CD4-positive, alpha-beta T cell treated with Interleukin-1 beta for 1 hour (primary cell): ENCODE results near the gene SLC25A15.
"Not testable (repeated sequence)": the region's sequence is repeated elsewhere in the genome, so short reads cannot be mapped to it uniquely, and the experiment has no call there.

Experiments used
- DNase-seq, 2 donors: peaks; one replicate each; pipeline ENCODE4 v3.0.0-alpha.2; 2020 to 2022

SLC25A15 gene

DNA sequence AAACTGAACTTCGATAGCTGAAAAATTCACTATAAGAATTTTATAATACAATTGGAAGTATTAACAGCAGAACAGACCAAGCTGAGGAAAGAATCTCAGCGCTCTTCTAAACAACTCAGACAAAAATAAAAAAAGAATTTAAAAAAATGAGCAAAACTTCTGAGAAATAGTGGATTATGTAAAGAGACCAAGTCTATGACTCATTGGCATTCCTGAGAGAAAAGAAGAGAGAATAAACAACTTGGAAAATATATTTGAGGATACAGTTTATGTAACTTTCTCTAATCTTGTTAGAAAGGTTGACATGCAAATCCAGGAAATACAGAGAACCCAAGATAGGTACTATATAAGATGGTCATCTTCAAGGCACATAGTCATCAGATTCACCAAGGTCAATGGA is 25.4 kb downstream of the SLC25A15 start:
- DNase-seq, result no peak

DNA sequence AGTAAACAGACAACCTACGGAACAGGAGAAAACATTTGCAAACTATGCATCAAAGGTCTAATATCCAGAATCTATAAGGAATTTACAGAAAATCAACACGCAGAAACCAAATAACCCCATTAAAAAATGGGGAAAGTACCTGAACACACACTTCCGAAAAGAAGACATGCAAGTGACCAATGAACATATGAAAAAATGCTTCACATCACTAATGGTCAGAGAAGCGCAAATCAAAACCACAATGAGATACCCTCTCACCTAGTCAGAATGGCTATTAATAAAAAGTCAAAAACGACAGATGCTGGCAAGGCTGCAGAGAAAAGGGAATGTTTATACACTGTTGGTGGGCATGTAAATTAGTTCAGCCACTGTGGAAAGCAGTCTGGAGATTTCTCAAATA is 29.5 kb downstream of the SLC25A15 start:
- DNase-seq, result no peak

DNA sequence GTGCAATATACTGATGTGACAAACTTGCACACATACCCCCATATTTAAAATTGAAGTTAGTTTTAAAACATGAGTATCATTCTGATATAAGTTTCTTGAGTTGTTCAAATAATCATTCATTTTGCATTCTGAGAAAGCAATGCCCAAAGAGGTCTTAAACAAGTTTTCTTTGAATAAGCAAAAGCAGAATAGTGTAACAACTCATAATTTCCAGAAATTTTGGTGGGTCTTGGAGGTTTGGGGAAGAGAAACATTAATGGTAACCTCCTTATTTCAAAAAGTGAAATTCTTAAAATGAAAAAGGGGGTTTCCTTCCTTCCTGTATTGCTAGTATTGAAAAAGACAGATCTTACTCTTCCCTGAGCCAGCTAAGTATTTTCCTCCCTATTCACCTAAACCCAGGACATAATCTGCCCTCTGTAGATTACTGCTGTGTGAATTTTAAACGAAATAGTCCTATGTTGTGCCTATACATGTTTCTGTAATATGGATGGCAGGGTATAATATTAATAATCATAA is 30.4 kb downstream of the SLC25A15 start:
- DNase-seq, result no peak

DNA sequence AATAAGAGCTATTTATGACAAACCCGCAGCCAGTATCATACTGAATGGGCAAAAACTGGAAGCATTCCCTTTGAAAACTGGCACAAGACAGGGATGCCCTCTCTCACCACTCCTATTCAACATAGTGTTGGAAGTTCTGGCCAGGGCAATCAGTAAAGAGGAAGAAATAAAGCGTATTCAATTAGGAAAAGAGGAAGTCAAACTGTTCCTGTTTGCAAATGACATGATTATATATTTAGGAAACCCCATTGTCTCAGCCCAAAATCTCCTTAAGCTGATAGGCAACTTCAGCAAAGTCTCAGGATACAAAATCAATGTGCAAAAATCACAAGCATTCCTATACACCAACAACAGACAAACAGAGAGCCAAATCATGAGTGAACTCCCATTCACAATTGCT is 50.3 kb downstream of the SLC25A15 start:
- not testable (repeated sequence) for DNase-seq

DNA sequence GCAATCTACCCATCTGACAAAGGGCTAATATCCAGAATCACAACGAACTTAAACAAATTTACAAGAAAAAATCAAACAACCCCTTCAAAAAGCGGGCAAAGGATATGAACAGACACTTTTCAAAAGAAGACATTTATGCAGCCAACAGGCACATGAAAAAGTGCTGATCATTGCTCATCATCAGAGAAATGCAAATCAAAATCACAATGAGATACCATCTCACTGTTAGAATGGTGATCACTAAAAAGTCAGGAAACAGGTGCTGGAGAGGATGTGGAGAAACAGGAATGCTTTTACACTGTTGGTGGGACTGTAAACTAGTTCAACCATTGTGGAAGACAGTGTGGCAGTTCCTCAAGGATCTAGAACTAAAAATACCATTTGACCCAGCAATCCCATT is 51.5 kb downstream of the SLC25A15 start:
- not testable (repeated sequence) for DNase-seq
